Measurements from ENCODE around the gene TAC4.

TAC4 gene

GRCh38 chr17:49798182-49798581, 49.7 kb downstream of the TAC4 start:
- DNase-seq = no peak

GRCh38 chr17:49795372-49795771, 52.5 kb downstream of the TAC4 start:
- no peak for DNase-seq

GRCh38 chr17:49793309-49793708, 54.6 kb downstream of the TAC4 start:
- no peak for DNase-seq

- no peak for DNase-seq
Measured at GRCh38 chr17:49789243-49789578, 58.7 kb downstream of the TAC4 start.

- peak; percentile 97 for DNase-seq
Measured at GRCh38 chr17:49788478-49789242, 59.2 kb downstream of the TAC4 start, which contains the start of gene KAT7. TSS of gene KAT7 (plus strand) at chr17:49788681. CDS start at chr17:49788835, 154 bp downstream.
